Panc1 (cell line): Measurements from ENCODE around the gene NPIPA1. TPM values are rescaled to one million over a fixed set of nuclear protein-coding genes. Genes with fewer than 3 reads are reported as not detected.
A peak's percentile ranks its signal among the peaks of the same experiment; 100 is the strongest.
"Not testable (repeated sequence)": the region's sequence is repeated elsewhere in the genome, so short reads cannot be mapped to it uniquely, and the experiment has no call there.

Experiments
- ATAC-seq: fragments of 200-7000 bp; cut with Tn5 transposase; 2 replicates; pipeline ENCODE4 v1.9.1; 2020; ENCODE audit warnings: mild to moderate bottlenecking, moderate library complexity
- BruUV-seq: library from RNA; stranded (reverse); fragments of 400-500 nt; replicated peaks from 2 replicates; lab custom pipeline; 2021; lab: Mats Ljungman, UMichigan
- CTCF ChIA-PET: fragments of 300-600 bp; sonication (Branson Sonifier 250); formaldehyde crosslinking; loops from one replicate; lab custom pipeline; 2022; ENCODE audit warnings: antibody characterized with exemption; lab: Charles Lee
- POLR2A ChIA-PET: fragments of 300-600 bp; sonication (Branson Sonifier 250); formaldehyde crosslinking; loops from one replicate; lab custom pipeline; 2022; ENCODE audit warnings: antibody characterized with exemption; lab: Charles Lee
- DNase-seq: peaks from one replicate; pipeline ENCODE4 v3.0.0-alpha.2; 2010; ENCODE audit warnings: low read depth, low spot score
- H3K27ac ChIP-seq: 2 replicates; pipeline ENCODE4 v1.5.1; 2011; ENCODE audit warnings: mild to moderate bottlenecking, low read length, inconsistent platforms
- H3K27me3 ChIP-seq: fragments of 200-500 bp; sonication (Bioruptor generic); 2 replicates; pipeline ENCODE4 v1.6.0; 2014; ENCODE audit warnings: low read length, inconsistent platforms; ENCODE audit not compliant: control insufficient read depth, insufficient read depth
- H3K36me3 ChIP-seq: fragments of 200-500 bp; sonication (Bioruptor generic); 2 replicates; pipeline ENCODE4 v1.5.1; 2014; ENCODE audit warnings: inconsistent platforms, mild to moderate bottlenecking, low read length, moderate library complexity; ENCODE audit not compliant: control insufficient read depth, insufficient read depth
- H3K4me1 ChIP-seq: 2 replicates; pipeline ENCODE4 v1.5.1; 2011; ENCODE audit warnings: inconsistent platforms, mild to moderate bottlenecking, low read length, moderate library complexity; ENCODE audit not compliant: control insufficient read depth, insufficient read depth
- H3K4me3 ChIP-seq, 2 experiments: 2 replicates each; pipeline ENCODE4 v1.5.1; 2011 to 2012; ENCODE audit warnings: low read depth in 2 of 2, low read length in 2 of 2, mild to moderate bottlenecking in 2 of 2, inconsistent platforms in 1 of 2, moderate library complexity in 1 of 2
- H3K9me3 ChIP-seq: fragments of 200-500 bp; sonication (Bioruptor generic); 2 replicates; pipeline ENCODE4 v1.5.1; 2014; ENCODE audit warnings: low read depth, mild to moderate bottlenecking, inconsistent platforms, low read length, moderate library complexity; ENCODE audit not compliant: control insufficient read depth, insufficient read depth
- in situ Hi-C: cut with HindIII; loops from 2 replicates; pipeline ENCODE4 v1.10.0; 2016; ENCODE audit warnings: low sequenced_read_pairs, low pct_unique_long_range_greater_than_20kb
- intact Hi-C: fragments of 100-400 bp; cut with micrococcal nuclease; formaldehyde crosslinking; loops from one replicate; pipeline ENCODE4 v1.10.0; 2022; ENCODE audit not compliant: unreplicated experiment
- total RNA-seq: library from RNA; stranded (reverse); gene quantifications from one replicate; pipeline ENCODE4 v1.2.1, GENCODE V29; 2021; ENCODE audit not compliant: unreplicated experiment
- TF ChIP-seq, protein P1 (sequence below), 2 experiments: IDR thresholded peaks; 2 replicates each; pipeline ENCODE4 v1.6.1; 2011 to 2012; ENCODE audit warnings: low read depth in 2 of 2, control low read depth in 1 of 2, low read length in 1 of 2, mild to moderate bottlenecking in 1 of 2, moderate library complexity in 1 of 2; ENCODE audit not compliant: insufficient read depth in 1 of 2

The NPIPA1 gene
- total RNA-seq, 1 experiment from 2014 or later: 126 TPM

DNA sequence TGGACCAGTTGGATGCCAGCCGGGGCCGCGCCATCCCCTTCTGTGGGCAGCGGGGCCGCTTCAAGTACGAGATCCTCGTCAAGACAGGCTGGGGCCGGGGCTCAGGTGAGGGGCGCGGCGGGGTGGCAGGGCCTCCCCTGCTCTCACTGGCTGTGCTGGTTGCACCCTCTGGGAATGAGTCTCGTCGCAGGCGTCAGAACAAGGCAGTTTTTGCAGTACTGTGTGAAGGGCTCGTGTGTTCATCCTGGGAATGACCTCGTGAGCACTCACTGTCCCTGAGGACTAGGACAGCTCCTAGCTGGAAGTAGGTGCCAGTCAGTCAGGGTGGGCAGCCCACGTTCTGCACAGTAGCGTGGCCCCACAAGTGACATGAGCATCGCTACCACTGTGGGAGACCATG is 6.3 kb upstream of the NPIPA1 start:
- BruUV-seq, H3K27me3 ChIP-seq, ATAC-seq, H3K4me1 ChIP-seq, in situ Hi-C loops, H3K9me3 ChIP-seq, DNase-seq, H3K36me3 ChIP-seq, CTCF ChIA-PET, H3K27ac ChIP-seq, H3K4me3 ChIP-seq, POLR2A ChIA-PET, intact Hi-C loops: not testable (repeated sequence)

DNA sequence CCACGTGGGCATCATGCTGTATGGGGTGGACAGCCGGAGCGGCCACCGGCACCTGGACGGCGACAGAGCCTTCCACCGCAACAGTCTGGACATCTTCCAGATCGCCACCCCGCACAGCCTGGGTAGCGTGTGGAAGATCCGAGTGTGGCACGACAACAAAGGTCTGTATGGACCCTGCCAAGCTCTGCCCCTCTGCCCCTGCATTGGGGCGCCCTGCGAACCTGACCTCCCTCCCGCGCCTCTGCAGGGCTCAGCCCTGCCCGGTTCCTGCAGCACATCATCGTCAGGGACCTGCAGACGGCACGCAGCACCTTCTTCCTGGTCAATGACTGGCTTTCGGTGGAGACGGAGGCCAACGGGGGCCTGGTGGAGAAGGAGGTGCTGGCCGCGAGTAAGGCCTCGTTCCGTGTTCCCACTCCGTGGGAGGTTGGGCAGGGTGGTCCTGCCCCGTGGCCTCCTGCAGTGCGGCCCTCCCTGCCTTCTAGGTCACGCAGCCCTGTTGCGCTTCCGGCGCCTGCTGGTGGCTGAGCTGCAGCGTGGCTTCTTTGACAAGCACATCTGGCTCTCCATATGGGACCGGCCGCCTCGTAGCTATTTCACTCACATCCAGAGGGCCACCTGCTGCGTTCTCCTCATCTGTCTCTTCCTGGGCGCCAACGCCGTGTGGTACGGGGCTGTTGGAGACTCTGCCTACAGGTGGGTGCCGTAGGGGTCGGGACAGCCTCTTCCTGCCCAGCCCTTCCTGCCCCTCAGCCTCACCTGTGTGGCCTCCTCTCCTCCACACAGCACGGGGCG is 4.5 kb upstream of the NPIPA1 start:
- H3K27ac ChIP-seq, POLR2A ChIA-PET, H3K9me3 ChIP-seq, CTCF ChIA-PET, DNase-seq, in situ Hi-C loops, BruUV-seq, intact Hi-C loops, H3K27me3 ChIP-seq, ATAC-seq, H3K4me1 ChIP-seq, H3K4me3 ChIP-seq, H3K36me3 ChIP-seq: not testable (repeated sequence)

DNA sequence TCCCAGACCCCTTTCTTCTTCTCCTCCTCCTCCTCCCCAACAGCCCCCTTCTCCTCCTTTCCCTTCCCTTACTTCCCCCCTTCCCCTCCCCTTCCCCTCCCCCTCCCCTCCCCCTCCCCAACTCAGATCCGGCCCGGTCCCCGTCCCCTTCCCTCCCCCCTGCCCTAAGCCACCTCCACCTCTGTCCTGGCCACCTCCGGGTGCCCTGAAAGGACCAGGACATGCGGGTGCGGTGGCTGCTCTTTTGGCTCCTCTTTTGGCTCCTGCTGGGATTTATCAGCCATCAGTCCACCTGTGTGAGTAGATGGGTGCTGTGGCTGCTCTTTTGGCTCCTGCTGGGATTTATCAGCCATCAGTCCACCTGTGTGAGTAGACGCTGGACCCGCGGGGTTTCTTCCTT is 751 bp downstream of the NPIPA1 start:
- H3K4me1 ChIP-seq, H3K36me3 ChIP-seq, H3K9me3 ChIP-seq, H3K4me3 ChIP-seq, H3K27me3 ChIP-seq, in situ Hi-C loops, POLR2A ChIA-PET, CTCF ChIA-PET, intact Hi-C loops, DNase-seq, BruUV-seq, ATAC-seq, H3K27ac ChIP-seq: not testable (repeated sequence)

DNA sequence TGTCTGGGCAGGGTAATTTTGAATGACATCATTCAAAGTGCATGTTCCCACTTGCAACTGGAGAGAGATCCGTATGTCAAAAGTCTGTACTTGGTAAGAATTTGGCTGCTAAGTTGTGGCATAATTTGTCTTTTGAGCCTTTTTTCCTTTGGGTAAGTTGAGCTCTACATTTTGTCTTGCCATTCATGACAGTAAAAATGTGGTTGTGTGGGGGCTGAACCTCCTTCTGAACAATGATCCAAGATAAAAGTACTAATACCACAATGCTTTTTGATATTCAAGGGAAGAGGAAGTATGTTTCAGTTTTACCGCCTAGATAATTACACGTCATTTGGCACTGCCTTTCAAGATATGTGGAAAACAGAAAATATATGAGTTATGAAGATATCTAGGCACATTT is 5.4 kb downstream of the NPIPA1 start:
- H3K27me3 ChIP-seq, H3K4me1 ChIP-seq, CTCF ChIA-PET, intact Hi-C loops, ATAC-seq, H3K9me3 ChIP-seq, in situ Hi-C loops, H3K27ac ChIP-seq, POLR2A ChIA-PET, H3K4me3 ChIP-seq, H3K36me3 ChIP-seq, DNase-seq: not testable (repeated sequence)
- BruUV-seq: TSS peak; percentile 69

DNA sequence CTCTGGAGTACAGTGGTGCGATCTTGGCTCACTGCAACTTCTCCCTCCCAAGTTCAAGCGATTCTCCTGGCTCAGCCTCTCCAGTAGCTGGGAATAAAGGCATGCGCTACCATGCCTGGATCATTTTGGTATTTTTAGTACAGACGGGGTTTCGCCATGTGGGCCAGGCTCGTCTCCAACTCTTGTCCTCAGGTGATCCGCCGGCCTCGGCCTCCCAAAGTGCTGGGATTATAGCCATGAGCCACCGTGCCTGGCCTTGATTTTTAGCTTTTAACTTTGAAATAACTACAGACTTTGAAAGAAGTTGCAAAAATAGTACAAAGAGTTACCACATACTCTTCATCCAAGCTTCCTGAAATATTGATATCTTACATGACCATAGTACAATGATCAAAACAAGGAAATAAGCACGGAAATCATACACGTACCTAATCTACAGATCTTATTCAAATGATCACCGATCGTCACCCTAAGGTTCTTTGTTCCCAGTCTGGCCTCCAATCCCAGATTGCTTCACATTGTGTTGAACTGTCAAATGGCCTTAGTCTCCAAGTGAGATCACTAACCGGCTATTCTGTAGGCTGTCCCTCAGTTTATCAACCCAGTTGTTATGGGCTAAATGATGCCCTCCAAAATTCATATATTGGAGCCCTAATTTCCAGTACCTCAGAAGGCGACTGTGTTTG is 18.4 kb downstream of the NPIPA1 start:
- intact Hi-C loops: no loop called here
- H3K9me3 ChIP-seq: no peaks in the 10 kb centered on the region
- in situ Hi-C loops: no loop called here
- POLR2A ChIA-PET: interaction anchor here (0.6 kb wide), 2 partner anchors 46 to 93 kb away, joined by 3 to 7 read pairs; no protein-coding TSS in a partner anchor
- H3K4me1 ChIP-seq: no peaks in the 10 kb centered on the region
- TF ChIP-seq, protein P1, sequence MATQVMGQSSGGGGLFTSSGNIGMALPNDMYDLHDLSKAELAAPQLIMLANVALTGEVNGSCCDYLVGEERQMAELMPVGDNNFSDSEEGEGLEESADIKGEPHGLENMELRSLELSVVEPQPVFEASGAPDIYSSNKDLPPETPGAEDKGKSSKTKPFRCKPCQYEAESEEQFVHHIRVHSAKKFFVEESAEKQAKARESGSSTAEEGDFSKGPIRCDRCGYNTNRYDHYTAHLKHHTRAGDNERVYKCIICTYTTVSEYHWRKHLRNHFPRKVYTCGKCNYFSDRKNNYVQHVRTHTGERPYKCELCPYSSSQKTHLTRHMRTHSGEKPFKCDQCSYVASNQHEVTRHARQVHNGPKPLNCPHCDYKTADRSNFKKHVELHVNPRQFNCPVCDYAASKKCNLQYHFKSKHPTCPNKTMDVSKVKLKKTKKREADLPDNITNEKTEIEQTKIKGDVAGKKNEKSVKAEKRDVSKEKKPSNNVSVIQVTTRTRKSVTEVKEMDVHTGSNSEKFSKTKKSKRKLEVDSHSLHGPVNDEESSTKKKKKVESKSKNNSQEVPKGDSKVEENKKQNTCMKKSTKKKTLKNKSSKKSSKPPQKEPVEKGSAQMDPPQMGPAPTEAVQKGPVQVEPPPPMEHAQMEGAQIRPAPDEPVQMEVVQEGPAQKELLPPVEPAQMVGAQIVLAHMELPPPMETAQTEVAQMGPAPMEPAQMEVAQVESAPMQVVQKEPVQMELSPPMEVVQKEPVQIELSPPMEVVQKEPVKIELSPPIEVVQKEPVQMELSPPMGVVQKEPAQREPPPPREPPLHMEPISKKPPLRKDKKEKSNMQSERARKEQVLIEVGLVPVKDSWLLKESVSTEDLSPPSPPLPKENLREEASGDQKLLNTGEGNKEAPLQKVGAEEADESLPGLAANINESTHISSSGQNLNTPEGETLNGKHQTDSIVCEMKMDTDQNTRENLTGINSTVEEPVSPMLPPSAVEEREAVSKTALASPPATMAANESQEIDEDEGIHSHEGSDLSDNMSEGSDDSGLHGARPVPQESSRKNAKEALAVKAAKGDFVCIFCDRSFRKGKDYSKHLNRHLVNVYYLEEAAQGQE (IDR thresholded peaks at IDR 0.05; ENCODE audit: insufficient read depth in 1 of 2, low read depth in 2 of 2, low read length in 1 of 2): no peak
- CTCF ChIA-PET: no interaction called here
- no TSS peak for BruUV-seq
- no peaks in the 10 kb centered on the region for H3K27me3 ChIP-seq
- H3K27ac ChIP-seq: no peak overlapping the region
- ATAC-seq (no peak), DNase-seq (no peak)
- H3K36me3 ChIP-seq: no peaks in the 10 kb centered on the region
- no peak overlapping the region for H3K4me3 ChIP-seq
